ENCODE results near the gene LGMN.

The LGMN gene

DNA sequence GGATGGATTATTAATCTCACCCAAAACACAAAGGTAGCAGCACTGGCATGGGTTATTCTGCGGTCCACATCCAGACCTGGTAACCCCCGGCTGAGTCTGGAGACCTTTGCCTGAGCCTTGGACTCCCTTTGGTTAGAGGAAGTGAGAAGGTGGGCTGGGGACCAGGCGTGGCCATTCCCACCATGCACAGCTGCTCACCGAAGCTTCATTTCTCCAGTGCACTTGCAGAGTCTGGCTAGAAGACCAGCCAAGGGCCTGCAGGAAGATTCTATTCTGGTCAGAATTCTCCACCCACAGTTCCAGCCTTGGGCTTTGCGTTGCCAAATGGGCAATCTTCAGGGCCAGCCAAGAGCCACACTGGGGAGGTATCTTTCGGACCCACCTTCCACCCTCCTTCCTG, 73.0 kb downstream of the LGMN start:
- Histone ChIP-seq H3K4me3 (ENCODE audit: low read length in 2 of 2) (no peak overlapping the region), H3K36me3 (ENCODE audit: control insufficient read depth in 2 of 2, insufficient read depth in 2 of 2, low read length in 2 of 2) (peaks cover 24 to 29% of the 10 kb centered on the region in 2 donors), H3K9me3 (ENCODE audit: control insufficient read depth in 2 of 2, low read length in 2 of 2) (no peaks in the 10 kb centered on the region), H3K4me1 (ENCODE audit: control insufficient read depth, insufficient read depth, low read length) (no peaks in the 10 kb centered on the region), H3K27me3 (ENCODE audit: control insufficient read depth in 1 of 2, insufficient read depth in 2 of 2, low read length in 2 of 2) (no peaks in the 10 kb centered on the region), H3K9ac (ENCODE audit: low read length in 2 of 2) (no peak overlapping the region), H3K27ac (ENCODE audit: low read length) (no peak overlapping the region)

DNA sequence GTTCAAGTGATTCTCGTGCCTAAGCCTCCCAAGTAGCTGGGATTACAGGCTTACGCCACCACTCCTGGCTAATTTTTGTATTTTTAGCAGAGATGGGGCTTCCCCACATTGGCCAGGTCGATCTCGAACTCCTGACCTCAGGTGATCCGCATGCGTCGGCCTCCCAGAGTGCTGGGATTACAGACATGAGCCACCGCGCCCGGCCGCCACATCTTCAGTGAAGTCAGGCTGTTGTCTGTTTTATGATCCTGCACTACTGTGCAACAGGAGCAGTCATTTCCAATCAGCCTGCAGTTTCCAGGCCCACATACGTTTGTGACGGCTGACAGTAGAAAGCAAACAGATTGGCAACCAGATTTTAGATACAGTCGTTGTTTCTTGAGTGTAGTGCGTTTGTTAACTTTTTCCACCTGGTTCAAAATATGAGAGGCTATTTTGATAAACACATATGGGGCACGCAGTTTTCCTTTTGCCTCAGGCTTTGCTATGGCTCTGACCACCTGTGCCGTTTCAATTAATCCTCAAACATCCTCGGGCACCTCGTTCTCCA, 74.8 kb downstream of the LGMN start:
- H3K4me1 ChIP-seq (ENCODE audit: control insufficient read depth, insufficient read depth, low read length): no peaks in the 10 kb centered on the region
- no peaks in the 10 kb centered on the region for H3K27me3 ChIP-seq (ENCODE audit: control insufficient read depth in 1 of 2, insufficient read depth in 2 of 2, low read length in 2 of 2)
- H3K4me3 ChIP-seq (ENCODE audit: low read length in 2 of 2): no peak overlapping the region
- no peak overlapping the region for H3K9ac ChIP-seq (ENCODE audit: low read length in 2 of 2)
- peaks cover 17 to 18% of the 10 kb centered on the region in 2 donors for H3K36me3 ChIP-seq (ENCODE audit: control insufficient read depth in 2 of 2, insufficient read depth in 2 of 2, low read length in 2 of 2)
- no peaks in the 10 kb centered on the region for H3K9me3 ChIP-seq (ENCODE audit: control insufficient read depth in 2 of 2, low read length in 2 of 2)
- no peak overlapping the region for H3K27ac ChIP-seq (ENCODE audit: low read length)

- H3K4me3 ChIP-seq (ENCODE audit: low read length in 2 of 2): no peak overlapping the region
- peaks cover 6 to 8% of the 10 kb centered on the region in 2 donors for H3K36me3 ChIP-seq (ENCODE audit: control insufficient read depth in 2 of 2, insufficient read depth in 2 of 2, low read length in 2 of 2)
- H3K4me1 ChIP-seq (ENCODE audit: control insufficient read depth, insufficient read depth, low read length): no peaks in the 10 kb centered on the region
- H3K9me3 ChIP-seq (ENCODE audit: control insufficient read depth in 2 of 2, low read length in 2 of 2): no peaks in the 10 kb centered on the region
- H3K27ac ChIP-seq (ENCODE audit: low read length): no peak overlapping the region
- no peaks in the 10 kb centered on the region for H3K27me3 ChIP-seq (ENCODE audit: control insufficient read depth in 1 of 2, insufficient read depth in 2 of 2, low read length in 2 of 2)
- no peak overlapping the region for H3K9ac ChIP-seq (ENCODE audit: low read length in 2 of 2)
Measured at GRCh38 chr14:92670643-92671366, 77.6 kb downstream of the LGMN start.

- no peaks in the 10 kb centered on the region for H3K27me3 ChIP-seq (ENCODE audit: control insufficient read depth in 1 of 2, insufficient read depth in 2 of 2, low read length in 2 of 2)
- H3K27ac ChIP-seq (ENCODE audit: low read length): no peak overlapping the region
- H3K4me3 ChIP-seq (ENCODE audit: low read length in 2 of 2): no peak overlapping the region
- H3K4me1 ChIP-seq (ENCODE audit: control insufficient read depth, insufficient read depth, low read length): no peaks in the 10 kb centered on the region
- peaks cover 6 to 8% of the 10 kb centered on the region in 2 donors for H3K36me3 ChIP-seq (ENCODE audit: control insufficient read depth in 2 of 2, insufficient read depth in 2 of 2, low read length in 2 of 2)
- no peaks in the 10 kb centered on the region for H3K9me3 ChIP-seq (ENCODE audit: control insufficient read depth in 2 of 2, low read length in 2 of 2)
- no peak overlapping the region for H3K9ac ChIP-seq (ENCODE audit: low read length in 2 of 2)
Measured at GRCh38 chr14:92670160-92670559, 78.3 kb downstream of the LGMN start.

DNA sequence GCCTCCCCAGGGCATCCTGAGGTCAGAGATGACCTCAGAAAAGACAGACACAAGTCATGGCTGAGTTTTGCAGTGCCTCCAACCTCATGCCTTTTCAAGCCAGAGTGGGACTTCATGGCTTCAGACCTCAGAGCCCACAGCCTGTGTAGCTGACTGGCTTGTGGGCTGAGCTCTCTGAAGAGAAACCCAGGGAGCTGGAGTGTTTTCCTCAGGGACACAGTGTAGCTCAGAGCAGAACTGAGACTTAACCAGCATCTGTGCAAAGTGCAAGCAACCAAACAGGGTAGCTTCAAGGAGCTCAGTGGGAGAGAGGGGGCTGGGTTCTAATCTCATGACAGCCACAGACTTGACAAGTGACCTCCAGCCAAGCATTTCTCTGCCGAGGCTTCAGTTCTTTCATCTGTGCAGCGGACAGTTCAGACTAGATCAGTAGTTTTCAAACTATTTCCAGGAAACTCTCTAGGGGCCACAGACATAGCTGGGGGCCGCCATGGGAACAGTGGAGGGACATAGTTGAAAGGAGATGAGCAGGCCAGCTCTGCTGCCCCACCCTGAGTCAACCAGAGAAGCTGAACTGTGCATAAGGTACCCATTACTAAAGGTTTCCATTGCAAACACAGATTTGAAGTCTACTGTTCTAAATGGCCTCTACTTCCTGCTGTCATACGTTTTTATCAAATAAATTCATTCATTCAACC, 80.0 kb downstream of the LGMN start:
- no peak overlapping the region for H3K9ac ChIP-seq (ENCODE audit: low read length in 2 of 2)
- no peak overlapping the region for H3K27ac ChIP-seq (ENCODE audit: low read length)
- H3K36me3 ChIP-seq (ENCODE audit: control insufficient read depth in 2 of 2, insufficient read depth in 2 of 2, low read length in 2 of 2): peaks cover 8% of the 10 kb centered on the region in 2 donors
- no peaks in the 10 kb centered on the region for H3K27me3 ChIP-seq (ENCODE audit: control insufficient read depth in 1 of 2, insufficient read depth in 2 of 2, low read length in 2 of 2)
- no peaks in the 10 kb centered on the region for H3K4me1 ChIP-seq (ENCODE audit: control insufficient read depth, insufficient read depth, low read length)
- no peaks in the 10 kb centered on the region for H3K9me3 ChIP-seq (ENCODE audit: control insufficient read depth in 2 of 2, low read length in 2 of 2)
- H3K4me3 ChIP-seq (ENCODE audit: low read length in 2 of 2): no peak overlapping the region

DNA sequence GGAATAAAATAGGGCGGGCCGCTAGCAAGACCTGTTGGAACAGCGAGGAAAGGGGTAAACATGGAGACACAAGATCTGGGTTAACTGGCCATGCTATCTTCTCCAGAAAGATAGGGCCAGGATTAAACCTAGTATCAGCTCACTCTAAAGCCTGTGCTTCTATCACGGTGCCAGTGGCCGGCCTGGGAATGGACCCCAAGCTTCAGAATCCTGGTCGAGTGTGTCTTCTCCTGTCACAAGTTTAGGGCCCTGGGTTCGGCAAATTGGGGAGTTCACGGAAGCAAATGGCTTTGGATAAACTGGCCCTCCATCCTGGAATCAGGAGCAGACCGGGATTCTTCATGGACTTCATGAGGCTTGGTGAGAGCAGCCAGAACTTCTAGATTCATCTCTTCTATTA, 82.2 kb downstream of the LGMN start:
- Histone ChIP-seq H3K27me3 (ENCODE audit: control insufficient read depth in 1 of 2, insufficient read depth in 2 of 2, low read length in 2 of 2) (no peaks in the 10 kb centered on the region), H3K27ac (ENCODE audit: low read length) (no peak overlapping the region), H3K36me3 (ENCODE audit: control insufficient read depth in 2 of 2, insufficient read depth in 2 of 2, low read length in 2 of 2) (peaks cover 11 to 13% of the 10 kb centered on the region in 2 donors), H3K9ac (ENCODE audit: low read length in 2 of 2) (no peak overlapping the region), H3K9me3 (ENCODE audit: control insufficient read depth in 2 of 2, low read length in 2 of 2) (no peaks in the 10 kb centered on the region), H3K4me3 (ENCODE audit: low read length in 2 of 2) (no peak overlapping the region), H3K4me1 (ENCODE audit: control insufficient read depth, insufficient read depth, low read length) (no peaks in the 10 kb centered on the region)

DNA sequence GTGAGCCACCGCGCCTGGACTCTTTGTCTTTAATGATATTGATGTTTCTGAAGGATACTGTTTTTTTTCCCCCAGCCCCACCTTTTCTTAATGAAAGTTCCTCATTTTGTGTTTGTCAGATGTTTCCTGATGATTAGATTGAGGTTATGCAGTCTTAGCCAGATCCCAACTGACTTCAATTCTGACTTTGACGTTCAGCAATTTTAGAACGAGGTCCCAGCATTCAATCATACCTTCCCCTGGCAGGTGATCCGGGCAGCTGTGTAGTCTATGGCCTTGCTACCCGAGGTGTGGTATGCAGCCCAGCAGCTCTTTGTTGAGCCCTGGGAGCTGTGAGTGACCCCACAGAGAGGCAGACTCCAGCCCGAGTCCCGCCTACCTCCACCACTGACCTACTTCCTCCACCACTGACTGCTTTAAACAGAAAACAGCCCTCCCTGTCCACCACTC, 82.7 kb downstream of the LGMN start:
- Histone ChIP-seq H3K36me3 (ENCODE audit: control insufficient read depth in 2 of 2, insufficient read depth in 2 of 2, low read length in 2 of 2) (peaks cover 14 to 19% of the 10 kb centered on the region in 2 donors), H3K4me1 (ENCODE audit: control insufficient read depth, insufficient read depth, low read length) (no peaks in the 10 kb centered on the region), H3K27me3 (ENCODE audit: control insufficient read depth in 1 of 2, insufficient read depth in 2 of 2, low read length in 2 of 2) (no peaks in the 10 kb centered on the region), H3K4me3 (ENCODE audit: low read length in 2 of 2) (no peak overlapping the region), H3K27ac (ENCODE audit: low read length) (no peak overlapping the region), H3K9me3 (ENCODE audit: control insufficient read depth in 2 of 2, low read length in 2 of 2) (no peaks in the 10 kb centered on the region), H3K9ac (ENCODE audit: low read length in 2 of 2) (no peak overlapping the region)

DNA sequence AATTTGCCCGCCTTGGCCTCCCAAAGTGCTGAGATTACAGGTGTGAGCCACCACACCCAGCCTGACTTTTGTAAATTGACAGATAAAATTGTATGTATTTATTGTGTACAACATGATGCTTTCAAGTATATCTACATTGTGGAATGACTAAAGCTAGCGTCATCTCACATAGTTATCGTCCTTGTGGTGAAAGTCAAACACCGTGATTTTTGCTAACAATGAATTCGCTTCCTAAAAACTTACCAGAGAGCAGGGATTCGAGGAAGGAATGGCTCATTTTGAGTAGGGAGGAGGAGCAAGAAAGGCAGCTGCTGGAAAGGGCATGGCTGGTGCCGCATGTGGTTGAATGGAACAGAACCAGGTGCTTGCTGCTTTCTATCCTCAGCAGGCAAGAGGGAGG, 85.4 kb downstream of the LGMN start:
- H3K27me3 ChIP-seq (ENCODE audit: control insufficient read depth in 1 of 2, insufficient read depth in 2 of 2, low read length in 2 of 2): no peaks in the 10 kb centered on the region
- peaks cover 4% of the 10 kb centered on the region for H3K4me1 ChIP-seq (ENCODE audit: control insufficient read depth, insufficient read depth, low read length)
- H3K27ac ChIP-seq (ENCODE audit: low read length): no peak overlapping the region
- no peak overlapping the region for H3K9ac ChIP-seq (ENCODE audit: low read length in 2 of 2)
- peaks cover 12 to 41% of the 10 kb centered on the region in 2 donors for H3K36me3 ChIP-seq (ENCODE audit: control insufficient read depth in 2 of 2, insufficient read depth in 2 of 2, low read length in 2 of 2)
- no peaks in the 10 kb centered on the region for H3K9me3 ChIP-seq (ENCODE audit: control insufficient read depth in 2 of 2, low read length in 2 of 2)
- no peak overlapping the region for H3K4me3 ChIP-seq (ENCODE audit: low read length in 2 of 2)

DNA sequence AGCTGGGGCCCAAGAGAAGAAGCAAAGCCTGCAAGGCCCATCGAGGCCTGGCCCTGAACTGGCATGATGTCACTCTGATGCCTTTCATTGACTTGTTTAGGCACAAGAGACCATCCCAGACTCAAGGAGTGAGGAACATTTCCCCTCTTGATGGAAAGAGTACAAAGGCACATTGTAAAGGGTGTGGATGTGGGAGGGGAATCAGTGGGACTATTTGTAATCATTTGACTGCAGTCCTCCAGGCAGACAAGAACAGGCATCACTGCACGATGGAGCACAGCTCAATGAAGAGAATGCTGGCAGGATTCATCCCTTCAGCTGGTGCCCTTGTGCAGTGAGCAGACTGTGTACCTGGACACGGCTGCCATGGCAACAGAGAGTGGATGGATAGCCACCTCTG, 87.9 kb downstream of the LGMN start:
- peak overlapping the region; percentile 18 for H3K27ac ChIP-seq (ENCODE audit: low read length)
- H3K4me1 ChIP-seq (ENCODE audit: control insufficient read depth, insufficient read depth, low read length): peaks cover 17% of the 10 kb centered on the region
- H3K36me3 ChIP-seq (ENCODE audit: control insufficient read depth in 2 of 2, insufficient read depth in 2 of 2, low read length in 2 of 2): peaks cover 6 to 38% of the 10 kb centered on the region in 2 donors
- no peaks in the 10 kb centered on the region for H3K27me3 ChIP-seq (ENCODE audit: control insufficient read depth in 1 of 2, insufficient read depth in 2 of 2, low read length in 2 of 2)
- no peak overlapping the region for H3K4me3 ChIP-seq (ENCODE audit: low read length in 2 of 2)
- no peaks in the 10 kb centered on the region for H3K9me3 ChIP-seq (ENCODE audit: control insufficient read depth in 2 of 2, low read length in 2 of 2)
- H3K9ac ChIP-seq (ENCODE audit: low read length in 2 of 2): no peak overlapping the region

GRCh38 chr14:92659765-92660561, 88.5 kb downstream of the LGMN start:
- H3K9ac ChIP-seq (ENCODE audit: low read length in 2 of 2): no peak overlapping the region
- H3K27ac ChIP-seq (ENCODE audit: low read length): peak overlapping the region; percentile 18
- H3K9me3 ChIP-seq (ENCODE audit: control insufficient read depth in 2 of 2, low read length in 2 of 2): no peaks in the 10 kb centered on the region
- no peak overlapping the region for H3K4me3 ChIP-seq (ENCODE audit: low read length in 2 of 2)
- H3K4me1 ChIP-seq (ENCODE audit: control insufficient read depth, insufficient read depth, low read length): peaks cover 22% of the 10 kb centered on the region
- no peaks in the 10 kb centered on the region for H3K27me3 ChIP-seq (ENCODE audit: control insufficient read depth in 1 of 2, insufficient read depth in 2 of 2, low read length in 2 of 2)
- peaks cover 6 to 39% of the 10 kb centered on the region in 2 donors for H3K36me3 ChIP-seq (ENCODE audit: control insufficient read depth in 2 of 2, insufficient read depth in 2 of 2, low read length in 2 of 2)
